SJCRH30 (cell line): ENCODE data around the gene SLC2A13. TPM values are rescaled to one million over a fixed set of nuclear protein-coding genes. Genes with fewer than 3 reads are reported as not detected.

Source experiments
- DNase-seq, 2 experiments: peaks; one replicate each; pipeline ENCODE4 v3.0.0-alpha.2; 2015 to 2020
- H3K27ac ChIP-seq: fragments of 250-450 bp; sonication (Bioruptor Pico); 2 replicates; pipeline ENCODE4 v1.5.1; 2020; ENCODE audit warnings: mild to moderate bottlenecking, moderate library complexity
- H3K27me3 ChIP-seq: fragments of 250-450 bp; sonication (Bioruptor Pico); 2 replicates; pipeline ENCODE4 v1.5.1; 2020; ENCODE audit warnings: mild to moderate bottlenecking, moderate library complexity
- H3K36me3 ChIP-seq: fragments of 250-450 bp; sonication (Bioruptor Pico); 2 replicates; pipeline ENCODE4 v1.5.1; 2020; ENCODE audit warnings: mild to moderate bottlenecking, moderate library complexity
- H3K4me1 ChIP-seq: fragments of 250-450 bp; sonication (Bioruptor Pico); 2 replicates; pipeline ENCODE4 v1.5.1; 2020; ENCODE audit warnings: mild to moderate bottlenecking, moderate library complexity
- H3K4me3 ChIP-seq: fragments of 250-450 bp; sonication (Bioruptor Pico); 2 replicates; pipeline ENCODE4 v1.5.1; 2020; ENCODE audit warnings: mild to moderate bottlenecking, moderate library complexity
- H3K9me3 ChIP-seq: fragments of 250-450 bp; sonication (Bioruptor Pico); replicated peaks from 2 replicates; pipeline ENCODE4 v1.5.1; 2020; ENCODE audit warnings: mild to moderate bottlenecking, moderate library complexity
- total RNA-seq: library from RNA; depleted of rRNA; stranded (reverse); fragments of >200 nt; shearing (Covaris generic); gene quantifications from 2 replicates; pipeline ENCODE4 v1.2.3, GENCODE V29; 2014; rRNA removed

The SLC2A13 gene
- 8.4 and 11.1 TPM in 2 replicates for total RNA-seq

- peak; percentile 68 to 82 for DNase-seq
- Histone ChIP-seq H3K27ac (peak within 1 kb of the TSS; percentile 30; the same call in 1 of the 2 replicates), H3K36me3 (no peaks in the 10 kb centered on the region), H3K27me3 (no peaks in the 10 kb centered on the region), H3K4me1 (0 out of 2 replicates have a peak, but pooled peaks cover 2% of the 10 kb centered on the region), H3K9me3 (no peaks in the 10 kb centered on the region), H3K4me3 (peak within 1 kb of the TSS; percentile 84)
Observed at GRCh38 chr12:40105515-40106201, at the start of gene SLC2A13. Gene SLC2A13 (minus strand): TSS chr12:40106081. CDS start chr12:40105808, 273 bp downstream.

GRCh38 chr12:40154381-40154780, 48.5 kb upstream of the SLC2A13 start:
- no peak overlapping the region for H3K4me3 ChIP-seq
- H3K9me3 ChIP-seq, result no peaks in the 10 kb centered on the region
- no peaks in the 10 kb centered on the region for H3K36me3 ChIP-seq
- no peak overlapping the region for H3K27ac ChIP-seq
- DNase-seq, result no peak
- no peaks in the 10 kb centered on the region for H3K27me3 ChIP-seq
- H3K4me1 ChIP-seq, result peaks cover 8% of the 10 kb centered on the region; the same call in 1 of the 2 replicates

- no peaks in the 10 kb centered on the region for H3K36me3 ChIP-seq
- DNase-seq, result no peak
- H3K27ac ChIP-seq, result no peak overlapping the region
- H3K4me1 ChIP-seq, result peaks cover 8% of the 10 kb centered on the region; the same call in 1 of the 2 replicates
- H3K27me3 ChIP-seq, result no peaks in the 10 kb centered on the region
- H3K4me3 ChIP-seq, result no peak overlapping the region
- no peaks in the 10 kb centered on the region for H3K9me3 ChIP-seq
Observed at GRCh38 chr12:40153432-40153831, 47.6 kb upstream of the SLC2A13 start.

GRCh38 chr12:40152783-40153383, 47.0 kb upstream of the SLC2A13 start:
- H3K27me3 ChIP-seq, result no peaks in the 10 kb centered on the region
- H3K9me3 ChIP-seq, result no peaks in the 10 kb centered on the region
- H3K4me1 ChIP-seq, result peaks cover 8% of the 10 kb centered on the region; the same call in 1 of the 2 replicates
- no peak overlapping the region for H3K27ac ChIP-seq
- no peaks in the 10 kb centered on the region for H3K36me3 ChIP-seq
- no peak overlapping the region for H3K4me3 ChIP-seq
- peak; percentile 32 to 74 for DNase-seq

- H3K4me3 ChIP-seq, result no peak overlapping the region
- DNase-seq, result no peak
- no peaks in the 10 kb centered on the region for H3K9me3 ChIP-seq
- H3K36me3 ChIP-seq, result no peaks in the 10 kb centered on the region
- H3K27ac ChIP-seq, result no peak overlapping the region
- H3K4me1 ChIP-seq, result no peaks in the 10 kb centered on the region
- H3K27me3 ChIP-seq, result no peaks in the 10 kb centered on the region
Observed at GRCh38 chr12:40149673-40150260, 43.9 kb upstream of the SLC2A13 start.

- Histone ChIP-seq H3K4me1 (no peaks in the 10 kb centered on the region), H3K36me3 (no peaks in the 10 kb centered on the region), H3K27ac (no peak overlapping the region), H3K27me3 (no peaks in the 10 kb centered on the region), H3K9me3 (no peaks in the 10 kb centered on the region), H3K4me3 (no peak overlapping the region)
- DNase-seq, result no peak
Observed at GRCh38 chr12:40146800-40147797, 41.2 kb upstream of the SLC2A13 start.

- Histone ChIP-seq H3K4me1 (no peaks in the 10 kb centered on the region), H3K4me3 (no peak overlapping the region), H3K36me3 (no peaks in the 10 kb centered on the region), H3K27me3 (no peaks in the 10 kb centered on the region), H3K27ac (no peak overlapping the region), H3K9me3 (no peaks in the 10 kb centered on the region)
- peak in 1 of 2 experiments; percentile 26 for DNase-seq
Observed at GRCh38 chr12:40145896-40146295, 40.0 kb upstream of the SLC2A13 start.

- H3K36me3 ChIP-seq, result no peaks in the 10 kb centered on the region
- no peaks in the 10 kb centered on the region for H3K9me3 ChIP-seq
- H3K4me3 ChIP-seq, result no peak overlapping the region
- no peaks in the 10 kb centered on the region for H3K27me3 ChIP-seq
- H3K4me1 ChIP-seq, result no peaks in the 10 kb centered on the region
- no peak for DNase-seq
- H3K27ac ChIP-seq, result no peak overlapping the region
Observed at GRCh38 chr12:40144023-40144422, 38.1 kb upstream of the SLC2A13 start.

- Histone ChIP-seq H3K4me3 (no peak overlapping the region), H3K36me3 (no peaks in the 10 kb centered on the region), H3K9me3 (no peaks in the 10 kb centered on the region), H3K27me3 (no peaks in the 10 kb centered on the region), H3K4me1 (no peaks in the 10 kb centered on the region), H3K27ac (no peak overlapping the region)
- no peak for DNase-seq
Observed at GRCh38 chr12:40142001-40142744, 36.3 kb upstream of the SLC2A13 start.

GRCh38 chr12:40138526-40138925, 32.6 kb upstream of the SLC2A13 start:
- DNase-seq, result no peak
- Histone ChIP-seq H3K36me3 (no peaks in the 10 kb centered on the region), H3K4me3 (no peak overlapping the region), H3K27me3 (no peaks in the 10 kb centered on the region), H3K27ac (no peak overlapping the region), H3K4me1 (no peaks in the 10 kb centered on the region), H3K9me3 (no peaks in the 10 kb centered on the region)

- no peak overlapping the region for H3K27ac ChIP-seq
- H3K4me3 ChIP-seq, result no peak overlapping the region
- H3K9me3 ChIP-seq, result no peaks in the 10 kb centered on the region
- H3K27me3 ChIP-seq, result no peaks in the 10 kb centered on the region
- H3K36me3 ChIP-seq, result no peaks in the 10 kb centered on the region
- DNase-seq, result no peak
- no peaks in the 10 kb centered on the region for H3K4me1 ChIP-seq
Observed at GRCh38 chr12:40137252-40137651, 31.4 kb upstream of the SLC2A13 start.

GRCh38 chr12:40127408-40127807, 21.5 kb upstream of the SLC2A13 start:
- Histone ChIP-seq H3K27ac (no peak overlapping the region), H3K4me3 (no peak overlapping the region), H3K36me3 (no peaks in the 10 kb centered on the region), H3K9me3 (no peaks in the 10 kb centered on the region), H3K4me1 (no peaks in the 10 kb centered on the region), H3K27me3 (no peaks in the 10 kb centered on the region)
- DNase-seq, result no peak

- no peaks in the 10 kb centered on the region for H3K27me3 ChIP-seq
- no peak for DNase-seq
- H3K27ac ChIP-seq, result no peak overlapping the region
- no peaks in the 10 kb centered on the region for H3K36me3 ChIP-seq
- no peak overlapping the region for H3K4me3 ChIP-seq
- no peaks in the 10 kb centered on the region for H3K9me3 ChIP-seq
- no peaks in the 10 kb centered on the region for H3K4me1 ChIP-seq
Observed at GRCh38 chr12:40123496-40123895, 17.6 kb upstream of the SLC2A13 start.

GRCh38 chr12:40122842-40123241, 17.0 kb upstream of the SLC2A13 start:
- DNase-seq, result no peak
- no peaks in the 10 kb centered on the region for H3K27me3 ChIP-seq
- H3K27ac ChIP-seq, result no peak overlapping the region
- H3K4me3 ChIP-seq, result no peak overlapping the region
- no peaks in the 10 kb centered on the region for H3K4me1 ChIP-seq
- H3K9me3 ChIP-seq, result no peaks in the 10 kb centered on the region
- no peaks in the 10 kb centered on the region for H3K36me3 ChIP-seq
